ENCODE data around the gene FAM181A.

FAM181A gene

GRCh38 chr14:93962701-93963601 is 35.8 kb downstream of the FAM181A start:
- peak; percentile 37 for DNase-seq (ENCODE audit: low read depth)

- DNase-seq (ENCODE audit: low read depth) = no peak
These were observed 36.5 kb downstream of the FAM181A start for GRCh38 chr14:93963692-93964091.

- DNase-seq (ENCODE audit: low read depth) = no peak
These were observed 37.1 kb downstream of the FAM181A start for GRCh38 chr14:93964281-93964680.

- DNase-seq (ENCODE audit: low read depth) = no peak
These were observed 37.7 kb downstream of the FAM181A start for GRCh38 chr14:93964820-93965286.

GRCh38 chr14:93965287-93965821 is 38.2 kb downstream of the FAM181A start:
- DNase-seq (ENCODE audit: low read depth) = peak; percentile 98

GRCh38 chr14:93965946-93966474 is 38.9 kb downstream of the FAM181A start:
- no peak for DNase-seq (ENCODE audit: low read depth)

GRCh38 chr14:93967637-93968250 is 40.6 kb downstream of the FAM181A start:
- DNase-seq (ENCODE audit: low read depth) = no peak

- DNase-seq (ENCODE audit: low read depth) = peak; percentile 33
These were observed 42.1 kb downstream of the FAM181A start for GRCh38 chr14:93969082-93969828.

GRCh38 chr14:93970585-93970964 is 43.4 kb downstream of the FAM181A start:
- DNase-seq (ENCODE audit: low read depth) = no peak

- DNase-seq (ENCODE audit: low read depth) = no peak
These were observed 44.0 kb downstream of the FAM181A start for GRCh38 chr14:93970965-93971634.

GRCh38 chr14:93971635-93972027 is 44.5 kb downstream of the FAM181A start:
- DNase-seq (ENCODE audit: low read depth) = no peak

- no peak for DNase-seq (ENCODE audit: low read depth)
These were observed 45.6 kb downstream of the FAM181A start for GRCh38 chr14:93972618-93973205.

- DNase-seq (ENCODE audit: low read depth) = no peak
These were observed 46.5 kb downstream of the FAM181A start for GRCh38 chr14:93973607-93974006.

- DNase-seq (ENCODE audit: low read depth) = no peak
These were observed 47.2 kb downstream of the FAM181A start for GRCh38 chr14:93974299-93974698.

GRCh38 chr14:93974833-93975232 is 47.7 kb downstream of the FAM181A start:
- DNase-seq (ENCODE audit: low read depth) = no peak

GRCh38 chr14:93975791-93976476 is 48.8 kb downstream of the FAM181A start:
- no peak for DNase-seq (ENCODE audit: low read depth)

- DNase-seq (ENCODE audit: low read depth) = no peak
These were observed 49.4 kb downstream of the FAM181A start, which contains the start of gene ASB2 for GRCh38 chr14:93976477-93977057. Gene ASB2, minus strand, starts transcription at chr14:93976570. Its CDS starts 12,031 bp downstream, at chr14:93964539.

- DNase-seq (ENCODE audit: low read depth) = no peak
These were observed 50.0 kb downstream of the FAM181A start for GRCh38 chr14:93977171-93977570.

- DNase-seq (ENCODE audit: low read depth) = no peak
These were observed 50.8 kb downstream of the FAM181A start for GRCh38 chr14:93977790-93978581.

Measured in EH (cell line).